ENCODE measurements around the gene TRPM3. TPM values are rescaled to one million over a fixed set of nuclear protein-coding genes. Genes with fewer than 3 reads are reported as not detected.
A peak's percentile ranks its signal among the peaks of the same experiment; 100 is the strongest.

TRPM3 gene
- total RNA-seq, 1 experiment from 2014 or later = 0.07 TPM

DNA sequence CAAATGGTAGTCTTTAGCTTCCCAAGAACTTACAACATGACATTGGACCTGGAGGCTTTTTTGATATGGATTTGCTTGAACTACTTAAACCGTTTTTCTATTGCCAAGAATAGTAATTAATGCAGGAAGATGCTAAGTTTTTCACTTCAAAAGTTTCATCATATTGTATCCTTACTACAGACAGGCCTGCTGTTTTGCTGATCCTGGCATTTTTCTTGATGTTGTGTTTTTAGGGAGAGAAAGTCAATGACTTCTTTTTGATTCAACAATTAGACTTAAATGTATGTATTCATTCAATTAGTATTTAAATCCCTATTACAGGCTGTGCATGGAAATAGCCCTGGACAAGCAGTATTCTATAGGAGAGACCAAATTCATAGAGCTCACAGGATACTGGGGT is 172.7 kb downstream of the TRPM3 start:
- DNase-seq (ENCODE audit: low read depth) = no peak

DNA sequence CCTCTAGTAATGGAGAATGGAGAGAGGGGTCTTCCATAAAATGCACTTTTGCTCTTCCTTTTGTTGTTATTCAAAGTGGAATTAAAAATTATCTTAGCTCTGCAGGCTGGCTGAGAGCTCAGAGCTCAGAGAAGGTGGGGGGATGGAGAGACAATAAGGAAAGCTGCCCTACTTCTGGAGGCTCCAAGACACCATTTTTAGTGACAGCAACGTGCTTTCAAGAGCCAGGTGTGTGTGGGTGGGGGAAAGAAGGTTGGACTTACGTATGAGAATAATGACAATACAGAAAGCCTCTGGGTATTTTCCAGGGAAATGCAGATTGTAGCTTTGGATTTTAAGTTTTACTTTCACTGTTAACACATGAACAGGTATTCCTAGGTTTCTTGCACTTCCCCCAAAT is 173.9 kb downstream of the TRPM3 start:
- DNase-seq (ENCODE audit: low read depth) = no peak

DNA sequence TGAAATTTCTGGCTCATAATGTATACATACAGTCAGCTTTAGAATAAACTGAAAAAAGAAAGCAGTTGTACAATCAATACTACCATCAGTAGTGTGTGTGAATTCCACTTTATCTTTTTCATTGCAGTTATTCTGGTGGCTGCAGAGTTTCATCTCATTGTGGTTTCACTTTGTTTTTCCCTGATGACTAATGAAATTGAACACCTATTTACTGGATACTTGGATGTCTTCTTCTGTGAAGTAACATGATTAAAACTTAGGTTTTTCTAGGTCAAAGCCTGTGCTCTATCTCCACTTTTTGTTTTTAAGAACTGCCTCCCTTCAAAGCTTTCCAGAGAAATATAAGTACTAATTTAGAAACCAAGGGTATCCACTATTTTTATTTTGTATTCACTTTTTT is 174.3 kb downstream of the TRPM3 start:
- DNase-seq (ENCODE audit: low read depth) = peak; percentile 44

DNA sequence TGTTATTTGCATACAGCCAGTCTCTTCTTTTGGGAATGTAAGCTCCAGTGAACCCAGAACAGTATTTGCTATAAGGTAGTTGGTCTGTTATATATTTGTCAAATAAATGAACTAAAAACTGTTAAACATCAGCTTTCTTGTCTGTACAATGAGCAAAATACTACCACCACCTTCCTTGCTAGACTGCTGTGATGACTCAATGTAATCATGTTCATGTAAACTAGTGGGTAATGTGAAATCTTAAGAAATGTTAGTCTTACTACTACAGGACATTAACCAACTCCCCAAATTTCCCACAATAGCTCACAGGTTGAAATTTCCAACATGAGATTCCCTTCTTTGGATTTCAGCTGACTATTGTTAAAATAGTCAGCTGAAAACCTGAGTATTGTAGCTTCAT is 176.1 kb downstream of the TRPM3 start:
- no peak for DNase-seq (ENCODE audit: low read depth)

DNA sequence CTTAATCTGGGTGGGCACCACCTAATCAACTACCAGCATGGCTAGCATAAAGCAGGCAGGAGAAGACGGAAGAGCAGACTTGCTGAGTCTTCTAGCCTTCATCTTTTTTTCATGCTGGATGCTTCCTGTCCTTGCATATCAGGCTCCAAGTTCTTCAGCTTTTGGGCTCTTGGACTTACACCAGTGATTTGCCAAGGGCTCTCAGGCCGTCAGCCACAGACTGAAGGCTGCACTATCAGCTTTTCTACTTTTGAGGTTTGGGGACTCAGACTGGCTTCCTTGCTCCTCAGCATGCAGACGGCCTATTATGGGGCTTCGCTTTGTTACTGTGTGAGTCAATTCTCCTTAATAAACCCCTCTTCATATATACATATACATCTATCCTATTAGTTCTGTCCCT is 180.2 kb downstream of the TRPM3 start:
- DNase-seq (ENCODE audit: low read depth) = no peak

DNA sequence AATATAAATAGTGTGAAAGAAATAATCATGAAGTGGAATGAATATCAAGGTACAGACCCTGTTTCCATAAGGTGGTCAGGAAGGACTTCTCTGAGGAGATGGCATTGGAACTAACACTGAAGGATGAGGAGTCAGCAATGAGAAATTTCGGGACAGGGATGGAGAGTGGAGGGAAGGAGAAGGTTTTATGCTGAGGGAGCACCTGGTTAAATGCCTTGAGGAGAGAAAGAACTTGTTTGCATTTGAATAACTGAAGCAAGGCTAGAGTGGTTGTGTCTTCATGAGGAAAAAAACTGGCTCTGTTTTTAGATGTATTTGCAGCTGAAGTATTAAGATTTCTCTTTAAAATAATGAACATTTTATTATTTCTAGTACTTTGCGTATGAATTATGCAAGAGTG is 180.8 kb downstream of the TRPM3 start:
- no peak for DNase-seq (ENCODE audit: low read depth)

DNA sequence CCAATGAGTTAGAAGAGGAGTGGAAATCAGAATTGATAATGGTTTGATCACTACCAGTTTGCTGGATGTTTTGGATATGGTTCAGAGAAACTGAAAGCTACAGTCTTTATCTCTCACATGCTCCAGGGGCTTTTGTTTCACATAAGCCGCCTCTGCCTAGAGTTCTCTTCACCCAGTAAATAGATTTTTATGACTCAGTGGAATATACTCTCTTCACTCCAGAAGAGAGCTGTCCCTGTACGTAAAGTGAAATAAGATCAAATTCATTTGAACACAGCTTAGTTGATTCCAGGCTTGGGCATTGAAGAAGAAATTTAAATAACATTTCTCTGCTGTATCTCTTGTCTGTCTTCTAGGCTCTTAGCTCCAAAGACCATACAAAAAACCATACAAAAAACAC is 184.9 kb downstream of the TRPM3 start:
- DNase-seq (ENCODE audit: low read depth) = no peak

DNA sequence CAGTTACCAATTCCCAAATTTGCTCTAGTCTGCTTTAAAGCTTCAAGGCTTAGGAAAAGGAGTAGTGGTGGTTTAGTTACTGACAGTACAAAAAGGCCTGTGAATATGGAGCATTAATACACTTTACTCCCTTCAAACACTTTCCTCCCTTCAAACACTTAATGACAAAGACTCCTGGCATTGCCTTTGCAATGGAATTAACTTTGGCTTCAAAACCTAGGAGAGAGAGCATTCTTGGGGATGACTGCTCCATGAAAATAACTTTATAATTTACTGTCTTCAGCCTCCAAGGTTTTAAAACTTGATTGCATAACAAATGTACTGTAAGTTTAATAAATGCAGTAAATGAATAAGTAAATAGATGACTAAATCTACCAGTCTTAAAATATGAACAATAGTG is 185.6 kb downstream of the TRPM3 start:
- no peak for DNase-seq (ENCODE audit: low read depth)

DNA sequence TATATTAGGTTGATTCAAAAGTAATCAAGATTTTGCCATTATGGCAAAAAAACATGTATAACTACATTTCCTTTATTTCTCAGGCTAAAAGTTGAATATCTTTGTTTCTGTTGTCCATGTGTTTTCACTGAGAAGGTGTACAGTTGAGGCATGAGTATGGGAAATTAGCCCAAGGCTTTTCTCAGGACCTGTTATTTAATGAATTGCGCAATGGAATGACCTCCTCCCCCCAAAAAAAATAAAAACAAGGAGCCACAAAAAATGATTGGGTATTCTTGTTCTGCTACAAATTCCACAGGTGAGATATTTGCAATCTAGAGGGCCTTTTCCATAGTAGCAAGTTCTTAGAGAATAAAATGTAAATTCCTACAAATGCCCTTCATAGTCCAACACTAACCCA is 186.8 kb downstream of the TRPM3 start:
- no peak for DNase-seq (ENCODE audit: low read depth)

DNA sequence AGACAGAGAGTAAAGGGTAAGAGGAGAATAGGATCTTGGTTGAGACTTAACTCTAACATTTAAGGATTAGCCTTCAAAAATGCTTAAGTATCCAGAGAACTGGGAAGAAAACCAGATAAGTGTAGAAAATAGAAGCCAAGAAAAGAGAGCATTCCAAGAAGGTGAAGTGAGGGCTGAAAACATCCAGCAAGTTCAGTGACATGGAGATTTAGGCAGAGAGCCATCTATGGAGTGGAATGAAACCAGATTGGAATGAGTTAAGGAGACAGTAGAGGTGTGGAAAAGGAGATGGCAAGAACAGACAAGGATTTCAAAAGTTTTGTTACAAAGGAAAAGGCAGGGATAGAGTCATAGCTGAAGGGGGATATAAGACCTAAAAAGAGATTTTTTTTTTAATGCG is 188.1 kb downstream of the TRPM3 start:
- no peak for DNase-seq (ENCODE audit: low read depth)

DNA sequence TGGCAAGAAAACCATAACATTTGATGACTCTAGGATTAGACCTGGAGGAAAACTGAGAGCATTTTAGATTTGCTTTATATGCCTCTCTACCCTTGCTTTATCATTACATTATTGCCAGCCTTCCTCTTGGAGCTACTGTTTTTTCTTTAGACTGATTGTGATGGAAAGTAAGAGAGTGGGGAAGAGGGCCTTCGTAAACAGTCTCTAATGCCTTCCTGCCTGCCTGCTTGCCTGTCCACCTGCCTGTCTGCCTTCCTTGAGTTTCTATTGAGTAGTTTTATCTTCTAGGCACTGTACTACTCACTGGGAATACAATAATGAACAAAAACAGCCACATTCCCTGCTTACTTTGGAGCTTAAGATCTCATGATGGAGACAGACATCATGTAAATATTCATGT is 189.3 kb downstream of the TRPM3 start:
- no peak for DNase-seq (ENCODE audit: low read depth)

DNA sequence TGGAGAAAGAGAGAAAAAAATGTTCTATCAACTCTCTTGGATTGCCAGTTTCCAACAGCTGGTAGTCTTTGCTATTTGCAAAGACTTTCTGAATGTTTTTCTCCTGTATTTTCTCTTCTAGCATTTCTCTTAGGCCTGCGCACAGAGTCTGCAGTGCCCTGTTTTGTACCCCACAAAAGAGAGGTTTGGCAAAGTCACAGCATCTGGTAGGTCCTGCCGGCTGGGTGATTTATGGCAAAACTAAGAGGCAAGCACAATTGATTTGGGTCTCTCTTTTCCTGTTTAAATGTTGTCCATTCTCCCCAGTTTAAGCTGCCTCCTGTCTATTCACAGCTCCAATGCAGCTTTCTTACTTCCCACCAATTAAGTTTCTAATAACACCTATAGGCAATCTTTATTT is 193.9 kb downstream of the TRPM3 start:
- DNase-seq (ENCODE audit: low read depth) = no peak

DNA sequence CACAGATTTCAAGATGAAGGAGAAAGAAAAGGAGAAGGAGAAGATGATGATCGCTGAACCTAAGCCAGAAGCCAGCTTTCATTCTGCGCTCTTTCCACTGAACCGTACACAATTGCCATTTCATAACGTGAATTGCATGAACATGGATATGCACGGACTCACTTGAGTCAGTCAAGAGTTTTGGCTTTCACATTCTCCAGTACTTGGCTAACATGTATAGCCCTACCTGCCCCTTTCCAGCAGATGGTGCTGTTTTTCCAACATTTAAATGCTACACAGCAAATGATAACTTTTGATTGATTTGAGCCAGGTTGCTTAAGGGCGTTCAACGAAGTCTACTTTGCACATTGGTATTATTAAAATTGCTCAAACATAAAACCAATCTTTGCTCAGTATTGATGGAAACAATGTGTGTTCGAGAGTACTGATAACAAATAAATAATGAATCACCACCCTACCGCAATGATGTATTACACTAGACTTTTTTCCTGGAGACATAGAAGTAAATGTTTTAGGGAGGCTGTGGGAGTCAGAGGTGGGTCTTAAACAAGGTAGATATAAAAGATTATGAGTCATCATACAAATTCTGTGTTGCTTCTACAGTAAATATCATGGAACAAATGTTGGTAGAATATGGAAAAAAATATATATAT is 196.4 kb downstream of the TRPM3 start:
- peak; percentile 75 for DNase-seq (ENCODE audit: low read depth)

DNA sequence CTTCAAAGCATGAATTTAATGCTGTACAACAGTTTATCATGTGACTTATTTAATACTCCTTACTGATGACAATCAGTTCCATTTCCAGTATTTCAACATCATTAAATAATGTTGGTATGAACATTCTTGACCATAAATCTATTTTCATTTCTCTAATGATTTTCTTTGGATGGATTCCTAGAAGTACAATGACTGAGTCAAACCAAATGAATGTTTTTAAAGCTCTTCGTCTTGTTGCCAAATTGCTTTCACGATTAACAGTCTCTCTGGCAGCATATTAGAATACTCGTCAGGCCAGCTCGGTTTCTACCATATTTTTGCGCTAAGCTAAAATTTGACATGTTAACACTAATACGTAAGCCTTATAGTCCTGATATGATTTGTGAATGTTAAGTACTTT is 197.0 kb downstream of the TRPM3 start:
- DNase-seq (ENCODE audit: low read depth) = peak; percentile 37

DNA sequence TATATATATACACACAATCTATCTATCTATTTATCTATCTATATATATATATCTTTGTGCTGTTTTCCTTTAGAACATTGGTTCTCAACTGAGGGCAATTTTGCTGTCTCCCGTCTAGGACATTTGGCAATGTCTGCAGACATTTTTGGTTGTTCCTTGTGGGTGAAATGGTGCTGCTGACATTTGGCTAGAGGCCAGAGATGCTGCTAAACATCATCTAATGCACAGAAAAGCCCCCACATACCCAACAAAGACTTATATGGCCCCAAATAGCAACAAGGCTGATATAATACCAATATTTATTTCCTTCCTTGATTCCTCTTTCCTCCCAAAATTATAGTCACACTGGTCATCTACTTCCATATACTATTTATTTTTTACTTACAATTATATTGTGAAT is 197.5 kb downstream of the TRPM3 start:
- DNase-seq (ENCODE audit: low read depth) = no peak

DNA sequence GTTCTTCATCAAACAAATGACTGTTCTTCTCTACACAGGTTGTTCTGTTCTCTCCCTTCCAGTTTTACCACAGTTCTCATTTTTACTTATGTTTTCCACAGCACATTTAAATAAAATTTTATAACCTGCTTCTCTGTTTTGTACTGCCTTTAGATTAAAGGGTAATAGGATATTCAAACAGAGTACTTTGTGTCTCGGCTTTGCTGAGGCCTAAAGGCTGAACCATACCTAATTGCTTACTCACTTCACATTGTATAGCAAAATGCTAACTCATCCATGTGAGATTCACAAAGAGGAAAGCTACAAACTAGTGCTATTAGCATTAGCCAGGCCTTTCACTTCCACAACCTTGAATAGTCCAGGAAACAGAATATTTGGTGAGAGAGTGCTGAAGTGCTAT is 200.3 kb downstream of the TRPM3 start:
- peak; percentile 22 for DNase-seq (ENCODE audit: low read depth)

DNA sequence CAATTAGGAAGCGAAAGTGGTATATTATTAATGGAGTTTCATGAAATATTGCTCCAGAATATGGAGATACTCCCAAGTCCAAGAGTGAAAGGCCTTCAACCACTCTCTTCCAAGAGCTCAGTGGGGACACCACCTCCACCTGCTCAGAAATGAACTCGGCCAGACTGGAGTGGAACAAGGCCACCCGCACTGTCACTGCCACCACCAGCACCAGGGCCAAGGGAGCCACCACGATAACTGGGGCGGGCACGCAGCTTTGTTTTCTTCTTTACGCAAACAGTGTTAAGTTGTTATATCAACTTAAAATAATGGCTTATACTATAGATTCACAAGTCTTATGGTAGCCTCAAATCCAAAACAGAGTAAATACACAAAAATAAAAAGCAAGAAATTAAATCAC is 204.1 kb downstream of the TRPM3 start:
- no peak for DNase-seq (ENCODE audit: low read depth)

DNA sequence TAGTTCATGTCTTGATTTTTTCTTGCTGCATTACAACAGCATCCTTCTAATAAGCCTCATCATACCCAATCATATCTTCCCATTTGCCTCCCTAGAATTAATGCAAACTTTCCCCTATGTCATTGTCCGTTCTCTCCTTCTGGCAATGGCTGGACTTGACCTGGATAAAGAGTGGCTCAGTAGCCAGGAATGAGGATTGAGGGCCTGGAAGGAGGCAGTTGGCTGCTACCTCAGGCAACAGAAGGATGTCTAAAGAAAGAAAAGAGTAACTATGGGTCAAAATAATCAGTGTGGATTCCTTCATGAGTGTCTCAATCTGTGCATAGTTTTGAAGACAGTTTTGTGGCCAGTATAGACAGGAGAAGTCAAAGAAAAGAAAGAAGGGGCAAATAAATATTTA is 209.6 kb downstream of the TRPM3 start:
- no peak for DNase-seq (ENCODE audit: low read depth)

DNA sequence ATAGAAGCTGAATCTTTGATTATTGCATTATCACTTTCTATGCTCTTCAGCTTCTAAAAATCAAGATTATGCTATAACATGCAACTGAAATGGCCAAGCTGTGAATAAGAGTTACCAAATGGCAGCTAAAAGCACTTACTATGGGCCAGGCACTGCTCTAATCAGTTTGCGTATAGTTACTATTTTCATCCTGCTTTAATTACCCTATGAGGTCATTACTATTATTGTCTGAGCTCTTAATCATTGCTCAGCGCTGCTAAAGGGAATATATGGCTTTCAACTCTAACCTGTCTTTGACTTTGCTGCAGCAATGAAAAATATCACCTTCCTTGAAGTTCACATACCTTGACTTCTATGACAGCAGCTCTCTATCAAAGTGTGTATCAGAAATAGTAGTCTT is 210.8 kb downstream of the TRPM3 start:
- no peak for DNase-seq (ENCODE audit: low read depth)

DNA sequence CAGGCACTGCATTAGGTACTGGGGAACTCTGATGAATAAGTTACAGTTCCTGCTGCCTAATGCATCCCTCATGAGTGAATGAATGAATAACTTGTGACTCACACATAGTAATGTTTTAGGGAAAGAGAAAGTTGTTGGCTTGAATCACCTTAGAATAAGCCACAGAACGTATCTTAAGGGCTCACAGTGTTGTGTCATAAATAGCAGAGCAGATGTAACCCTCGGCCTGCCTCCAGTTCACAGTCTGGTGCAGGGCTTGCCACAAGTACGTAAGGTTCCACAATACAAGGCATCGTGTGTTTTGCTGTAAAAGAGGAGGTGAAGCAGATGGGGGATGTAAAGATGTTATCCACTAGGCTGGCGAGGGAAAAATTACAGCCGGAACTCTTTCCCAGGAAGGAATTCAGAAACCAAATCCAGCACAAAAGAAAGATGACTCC is 218.7 kb downstream of the TRPM3 start:
- peak; percentile 90 for DNase-seq (ENCODE audit: low read depth)

DNA sequence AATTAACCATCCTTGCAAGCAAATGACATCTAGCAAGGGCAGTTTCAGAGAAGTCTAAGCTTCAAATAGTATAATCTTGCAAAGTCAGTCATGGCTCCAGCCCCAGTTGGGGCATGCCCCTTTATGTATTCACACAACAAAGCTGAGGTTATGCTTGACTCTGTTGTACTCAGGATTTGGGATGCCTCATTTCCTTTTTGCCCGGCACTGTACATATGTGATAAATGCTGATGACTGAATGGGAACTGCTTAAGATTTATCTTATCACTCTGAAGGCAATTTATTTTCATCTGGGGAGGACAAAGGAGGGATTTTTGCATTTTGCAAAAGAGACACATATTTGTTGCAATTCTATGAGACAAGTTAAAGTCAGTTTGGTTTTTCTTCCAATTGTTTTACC is 219.2 kb downstream of the TRPM3 start:
- no peak for DNase-seq (ENCODE audit: low read depth)

DNA sequence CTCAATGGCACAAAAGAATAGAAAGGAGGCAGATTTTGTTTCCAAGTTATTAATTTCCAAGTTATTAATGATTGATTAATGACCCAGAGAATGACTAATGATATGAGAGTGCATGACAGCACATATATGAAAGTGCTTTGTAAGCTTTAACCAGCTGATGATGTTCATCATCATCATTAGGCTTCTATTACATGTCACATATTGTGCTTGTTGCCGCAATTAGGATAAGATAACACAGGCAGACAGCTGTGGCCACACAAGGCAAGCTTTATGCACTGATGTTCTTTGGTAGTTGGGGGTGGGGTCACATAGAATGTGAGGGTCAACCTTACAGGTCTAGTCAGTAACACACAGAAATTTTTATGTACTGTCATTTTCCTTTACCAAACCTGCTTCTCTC is 219.7 kb downstream of the TRPM3 start:
- DNase-seq (ENCODE audit: low read depth) = no peak

DNA sequence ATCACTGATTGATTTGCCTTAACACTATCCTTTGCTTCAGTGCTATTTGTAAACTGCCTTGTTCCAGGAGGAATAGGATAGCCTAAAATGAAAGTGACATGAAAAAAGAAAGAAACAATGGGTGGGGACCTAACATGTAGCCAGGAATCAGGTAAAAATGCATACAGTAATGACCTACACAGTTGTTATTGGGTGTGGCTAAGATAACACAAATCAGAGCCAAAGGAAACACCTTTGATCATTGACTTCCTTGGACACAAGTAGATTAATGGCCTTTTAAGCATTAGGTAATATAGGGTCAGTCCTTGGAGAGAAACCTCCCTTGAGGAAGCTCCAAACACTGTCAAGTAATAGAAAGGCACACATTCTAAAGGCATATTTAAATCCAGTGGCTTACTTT is 220.4 kb downstream of the TRPM3 start:
- no peak for DNase-seq (ENCODE audit: low read depth)

DNA sequence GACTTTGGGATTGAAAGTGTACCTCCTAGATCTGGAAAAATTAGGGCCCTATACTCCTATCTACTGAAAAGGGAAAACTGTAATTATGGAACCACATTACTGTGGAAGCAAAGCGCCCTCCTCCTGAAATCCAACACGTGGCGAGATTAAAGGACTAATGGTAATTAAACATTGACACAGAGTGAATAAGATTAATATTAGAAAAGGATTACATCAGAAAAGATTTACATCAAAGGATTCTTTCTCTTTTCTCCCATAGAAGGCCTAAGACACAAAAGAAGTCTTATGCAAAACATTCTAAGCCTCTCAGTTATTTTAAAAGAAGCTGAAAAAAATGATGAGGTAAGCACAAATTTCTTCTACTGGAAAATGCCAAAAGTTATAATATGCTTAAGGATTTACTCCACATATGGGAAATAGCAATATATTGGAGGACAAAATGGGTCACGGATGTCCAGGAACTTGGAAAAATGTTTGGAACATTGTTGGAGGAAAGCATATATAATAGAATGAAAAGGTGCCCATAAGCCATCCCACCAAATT is 227.8 kb downstream of the TRPM3 start:
- DNase-seq (ENCODE audit: low read depth) = no peak
